Measurements from ENCODE around the gene SPART. TPM values are rescaled to one million over a fixed set of nuclear protein-coding genes. Genes with fewer than 3 reads are reported as not detected.

Gene SPART
- total and polyA plus RNA-seq, 2 experiments from 2014 or later, result 29.4 to 34.2 TPM

DNA sequence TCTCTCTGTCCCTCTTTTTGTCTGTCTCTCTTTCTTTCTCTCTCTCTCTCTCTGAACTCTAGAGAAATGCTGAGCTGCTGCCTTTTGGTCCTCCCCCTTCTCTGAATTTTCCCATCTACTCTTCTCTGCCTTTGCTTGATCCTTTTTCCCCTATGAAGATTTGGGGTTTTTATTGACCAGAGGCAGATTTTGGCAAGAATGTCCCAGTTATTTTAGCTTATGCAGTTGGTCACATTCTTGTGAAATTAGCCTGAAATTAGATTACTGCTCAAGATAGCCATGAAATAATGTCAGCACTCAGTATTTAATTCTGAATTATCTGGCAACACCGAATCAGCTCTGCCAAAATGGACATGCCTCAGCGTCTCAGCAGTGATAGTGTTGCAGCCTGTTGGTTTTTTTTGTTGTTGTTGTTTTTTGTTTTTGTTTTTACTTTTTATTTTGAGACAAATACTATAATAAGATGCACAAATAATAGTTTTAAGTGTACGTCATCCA is 17.2 kb upstream of the SPART start:
- TF ChIP-seq CTCF (IDR thresholded peaks at IDR 0.05; ENCODE audit: low read depth, low read length), result no peak
- H3K9me3 ChIP-seq (ENCODE audit: low read depth), result no peaks in the 10 kb centered on the region
- H3K27me3 ChIP-seq, result no peaks in the 10 kb centered on the region
- no peaks in the 10 kb centered on the region for H3K36me3 ChIP-seq
- H3K27ac ChIP-seq, result no peak overlapping the region
- H3K4me1 ChIP-seq (ENCODE audit: low read depth), result no peaks in the 10 kb centered on the region
- no peak overlapping the region for H3K4me3 ChIP-seq
- DNase-seq (ENCODE audit: low read depth in 1 of 2, low spot score in 1 of 2), result no peak

DNA sequence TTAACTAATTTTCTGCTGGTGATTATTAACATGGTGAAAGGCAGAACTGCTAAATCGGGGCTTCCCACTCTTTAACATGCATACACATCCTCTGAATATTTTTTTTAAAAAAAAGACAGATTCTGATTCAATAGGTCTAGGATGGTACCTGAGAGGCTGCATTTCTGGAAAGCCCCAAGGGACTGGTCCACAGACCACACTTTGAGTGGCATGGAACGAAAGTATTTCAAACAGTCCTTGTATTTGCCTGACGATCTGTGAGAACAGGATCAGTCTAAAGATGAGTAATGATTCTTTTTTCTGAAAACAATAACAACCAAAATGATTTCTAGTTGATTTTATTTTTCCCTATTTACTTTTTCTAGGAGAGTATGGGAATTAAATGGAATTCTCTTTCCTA is 16.7 kb upstream of the SPART start:
- H3K4me3 ChIP-seq, result no peak overlapping the region
- H3K27ac ChIP-seq, result no peak overlapping the region
- H3K27me3 ChIP-seq, result no peaks in the 10 kb centered on the region
- H3K4me1 ChIP-seq (ENCODE audit: low read depth), result no peaks in the 10 kb centered on the region
- no peak for DNase-seq (ENCODE audit: low read depth in 1 of 2, low spot score in 1 of 2)
- H3K36me3 ChIP-seq, result no peaks in the 10 kb centered on the region
- no peak for TF ChIP-seq CTCF (IDR thresholded peaks at IDR 0.05; ENCODE audit: low read depth, low read length)
- H3K9me3 ChIP-seq (ENCODE audit: low read depth), result no peaks in the 10 kb centered on the region

GRCh38 chr13:36362251-36362650 is 16.1 kb upstream of the SPART start:
- no peaks in the 10 kb centered on the region for H3K36me3 ChIP-seq
- TF ChIP-seq CTCF (IDR thresholded peaks at IDR 0.05; ENCODE audit: low read depth, low read length), result no peak
- H3K4me1 ChIP-seq (ENCODE audit: low read depth), result no peaks in the 10 kb centered on the region
- no peak overlapping the region for H3K27ac ChIP-seq
- DNase-seq (ENCODE audit: low read depth in 1 of 2, low spot score in 1 of 2), result peak in 1 of 2 donors; percentile 75
- no peaks in the 10 kb centered on the region for H3K9me3 ChIP-seq (ENCODE audit: low read depth)
- no peaks in the 10 kb centered on the region for H3K27me3 ChIP-seq
- H3K4me3 ChIP-seq, result no peak overlapping the region

DNA sequence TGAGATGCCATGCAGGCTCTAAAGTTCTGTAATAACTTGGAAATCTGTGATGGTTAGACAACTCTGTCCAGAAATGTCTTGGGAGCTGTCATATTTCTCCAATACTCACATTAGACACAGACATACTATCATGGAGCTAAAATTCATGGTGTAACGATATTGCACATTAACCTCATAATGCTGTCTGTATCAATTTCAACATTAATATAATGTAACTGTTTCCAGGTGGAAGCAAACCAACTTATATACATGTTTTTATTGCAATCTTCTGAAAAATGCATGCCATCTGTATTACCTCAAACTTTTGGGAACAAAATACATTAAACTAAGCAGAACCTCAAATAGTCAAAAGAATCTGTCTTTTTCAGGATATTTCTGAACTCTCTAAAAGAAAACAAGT is 14.7 kb upstream of the SPART start:
- TF ChIP-seq CTCF (IDR thresholded peaks at IDR 0.05; ENCODE audit: low read depth, low read length), result no peak
- H3K9me3 ChIP-seq (ENCODE audit: low read depth), result no peaks in the 10 kb centered on the region
- H3K4me3 ChIP-seq, result no peak overlapping the region
- no peak overlapping the region for H3K27ac ChIP-seq
- H3K4me1 ChIP-seq (ENCODE audit: low read depth), result no peaks in the 10 kb centered on the region
- H3K27me3 ChIP-seq, result no peaks in the 10 kb centered on the region
- no peaks in the 10 kb centered on the region for H3K36me3 ChIP-seq
- DNase-seq (ENCODE audit: low read depth in 1 of 2, low spot score in 1 of 2), result no peak

DNA sequence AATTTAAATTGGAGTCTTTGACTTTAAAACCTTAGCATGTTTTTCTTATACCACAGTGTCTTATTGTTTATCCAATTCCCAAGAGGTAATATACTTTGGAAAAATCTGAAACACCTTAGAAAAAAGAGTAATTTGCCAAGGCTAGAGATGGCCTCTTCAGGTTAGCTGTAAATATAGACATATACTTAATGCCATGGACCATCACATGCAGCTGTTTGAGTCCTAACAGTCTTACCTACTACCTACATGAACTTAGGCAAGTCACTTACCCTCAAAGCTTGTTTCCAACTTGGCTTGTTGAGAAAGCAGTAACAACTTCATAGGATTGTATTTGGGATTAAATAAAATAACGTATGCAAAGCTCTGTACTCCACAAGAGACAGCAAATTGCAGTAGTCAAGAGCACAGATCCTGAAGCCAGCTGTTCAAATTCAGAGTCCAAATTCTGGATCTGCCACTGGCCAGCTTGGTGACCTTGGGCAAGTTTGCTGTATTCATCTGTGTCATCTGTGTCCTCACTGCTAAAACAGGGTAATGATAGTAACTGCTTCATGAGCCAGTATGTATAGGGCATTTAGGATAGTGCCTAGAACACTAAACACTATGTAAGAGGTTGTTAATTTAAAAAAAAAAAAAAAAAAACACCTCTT is 13.2 kb upstream of the SPART start:
- Histone ChIP-seq H3K36me3 (no peaks in the 10 kb centered on the region), H3K4me1 (ENCODE audit: low read depth) (no peaks in the 10 kb centered on the region), H3K4me3 (no peak overlapping the region), H3K27ac (no peak overlapping the region), H3K27me3 (no peaks in the 10 kb centered on the region), H3K9me3 (ENCODE audit: low read depth) (no peaks in the 10 kb centered on the region)
- no peak for TF ChIP-seq CTCF (IDR thresholded peaks at IDR 0.05; ENCODE audit: low read depth, low read length)
- no peak for DNase-seq (ENCODE audit: low read depth in 1 of 2, low spot score in 1 of 2)

All from cardiac muscle cell (in vitro differentiated cells and primary cell).